Mucosa of descending colon (tissue), 3 donors: ENCODE results near the gene ZFAND3. TPM values are rescaled to one million over a fixed set of nuclear protein-coding genes. Genes with fewer than 3 reads are reported as not detected.
A peak's percentile ranks its signal among the peaks of the same experiment; 100 is the strongest.
"Not testable (repeated sequence)": the region's sequence is repeated elsewhere in the genome, so short reads cannot be mapped to it uniquely, and the experiment has no call there.

Experiments used
- ATAC-seq: fragments of 200-7000 bp; cut with Tn5 transposase; one replicate; pipeline ENCODE4 v1.9.1; 2020; ENCODE audit warnings: mild to moderate bottlenecking, moderate library complexity
- DNase-seq, 3 donors: peaks; one replicate each; pipeline ENCODE4 v3.0.0-alpha.2; 2020
- H3K36me3 ChIP-seq: fragments of 200-600 bp; one replicate; pipeline ENCODE4 v1.8.0; 2021; ENCODE audit warnings: low read depth, mild to moderate bottlenecking
- H3K4me1 ChIP-seq: fragments of 200-600 bp; one replicate; pipeline ENCODE4 v1.8.0; 2021; ENCODE audit warnings: low read depth, mild to moderate bottlenecking
- H3K4me3 ChIP-seq: fragments of 200-600 bp; one replicate; pipeline ENCODE4 v1.8.0; 2021; ENCODE audit warnings: mild to moderate bottlenecking
- H3K9me3 ChIP-seq: fragments of 200-600 bp; one replicate; pipeline ENCODE4 v1.8.0; 2021; ENCODE audit warnings: mild to moderate bottlenecking
- intact Hi-C, 2 donors: fragments of 100-400 bp; cut with DNase I in 1 of 2; cut with micrococcal nuclease in 1 of 2; formaldehyde crosslinking; loops; one replicate each; pipeline versions ENCODE4 v1.11.0 to v1.11.1; 2022; cut with DNase I, micrococcal nuclease
- total RNA-seq, 3 donors: library from RNA; stranded (reverse); fragmentation: NEBNext Ultra II Directional in 2 of 3; extraction: Animal tissue kit (Norgen Biotek cat#: 25700) in 2 of 3; gene quantifications; one replicate each; pipeline versions ENCODE4 v1.2.1 to v1.2.4, GENCODE V29; 2021 to 2023
- TF ChIP-seq, protein P1 (sequence below): fragments of 200-600 bp; IDR thresholded peaks from one replicate; pipeline ENCODE4 v1.8.0; 2022; ENCODE audit warnings: antibody characterized with exemption, mild to moderate bottlenecking
- donor health status: DM: no; HTN: no; CAD: no; lungs with moderate emphysema.
- donor health status: DM: no; HTN: no; CAD: no.
- donor health status: DM: no; HTN: yes; CAD: no.

The ZFAND3 gene
- total RNA-seq, 3 donors from 2014 or later = 63.9 to 84.0 (median 82.2) TPM

DNA sequence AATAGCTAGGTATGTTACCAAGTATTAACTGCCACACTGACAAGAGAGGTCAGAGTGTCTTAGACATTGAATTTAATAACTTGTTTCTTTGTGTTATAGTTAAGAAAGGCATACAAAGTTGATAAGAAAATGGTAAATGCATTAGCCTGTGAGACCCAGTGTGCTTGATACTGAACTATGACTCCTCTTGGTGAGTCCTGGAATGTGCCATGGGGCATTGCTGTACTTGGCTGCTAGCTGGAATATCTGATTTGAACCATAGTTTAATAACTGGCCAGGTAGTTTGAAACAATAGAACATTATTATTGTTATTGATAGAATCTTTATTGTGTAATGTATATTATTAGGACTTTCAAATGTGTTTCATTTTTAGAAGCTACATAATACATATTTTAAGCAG is 70.0 kb downstream of the ZFAND3 start:
- H3K4me1 ChIP-seq = no peaks in the 10 kb centered on the region
- H3K36me3 ChIP-seq = no peaks in the 10 kb centered on the region
- H3K9me3 ChIP-seq = no peaks in the 10 kb centered on the region
- TF ChIP-seq, protein P1, sequence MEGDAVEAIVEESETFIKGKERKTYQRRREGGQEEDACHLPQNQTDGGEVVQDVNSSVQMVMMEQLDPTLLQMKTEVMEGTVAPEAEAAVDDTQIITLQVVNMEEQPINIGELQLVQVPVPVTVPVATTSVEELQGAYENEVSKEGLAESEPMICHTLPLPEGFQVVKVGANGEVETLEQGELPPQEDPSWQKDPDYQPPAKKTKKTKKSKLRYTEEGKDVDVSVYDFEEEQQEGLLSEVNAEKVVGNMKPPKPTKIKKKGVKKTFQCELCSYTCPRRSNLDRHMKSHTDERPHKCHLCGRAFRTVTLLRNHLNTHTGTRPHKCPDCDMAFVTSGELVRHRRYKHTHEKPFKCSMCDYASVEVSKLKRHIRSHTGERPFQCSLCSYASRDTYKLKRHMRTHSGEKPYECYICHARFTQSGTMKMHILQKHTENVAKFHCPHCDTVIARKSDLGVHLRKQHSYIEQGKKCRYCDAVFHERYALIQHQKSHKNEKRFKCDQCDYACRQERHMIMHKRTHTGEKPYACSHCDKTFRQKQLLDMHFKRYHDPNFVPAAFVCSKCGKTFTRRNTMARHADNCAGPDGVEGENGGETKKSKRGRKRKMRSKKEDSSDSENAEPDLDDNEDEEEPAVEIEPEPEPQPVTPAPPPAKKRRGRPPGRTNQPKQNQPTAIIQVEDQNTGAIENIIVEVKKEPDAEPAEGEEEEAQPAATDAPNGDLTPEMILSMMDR = no peak
- intact Hi-C loops = no loop called here
- no peak for DNase-seq
- no peak overlapping the region for H3K4me3 ChIP-seq
- no peak for ATAC-seq

DNA sequence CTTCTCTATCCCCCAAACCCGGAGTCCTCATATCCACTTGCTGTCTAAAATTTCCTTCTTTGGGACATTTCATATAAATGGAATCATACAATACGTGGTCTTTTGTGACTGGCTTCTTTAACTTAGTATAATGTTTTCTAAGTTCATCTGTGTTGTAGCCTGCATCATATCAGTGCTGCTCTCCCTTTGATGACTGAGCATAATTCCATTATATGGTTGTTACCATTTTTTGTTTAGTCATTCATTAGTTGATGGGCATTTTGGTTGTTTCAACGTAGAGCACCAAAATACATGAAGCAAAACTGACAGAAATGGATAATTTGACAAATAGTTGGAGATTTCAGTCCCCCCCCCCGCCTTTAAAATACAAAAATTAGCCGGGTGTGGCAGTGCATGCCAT is 71.5 kb downstream of the ZFAND3 start:
- Histone ChIP-seq H3K4me3 (no peak overlapping the region), H3K4me1 (no peaks in the 10 kb centered on the region), H3K36me3 (no peaks in the 10 kb centered on the region), H3K9me3 (no peaks in the 10 kb centered on the region)
- intact Hi-C loops = no loop called here
- TF ChIP-seq, protein P1 = no peak
- ATAC-seq (no peak), DNase-seq (no peak)

DNA sequence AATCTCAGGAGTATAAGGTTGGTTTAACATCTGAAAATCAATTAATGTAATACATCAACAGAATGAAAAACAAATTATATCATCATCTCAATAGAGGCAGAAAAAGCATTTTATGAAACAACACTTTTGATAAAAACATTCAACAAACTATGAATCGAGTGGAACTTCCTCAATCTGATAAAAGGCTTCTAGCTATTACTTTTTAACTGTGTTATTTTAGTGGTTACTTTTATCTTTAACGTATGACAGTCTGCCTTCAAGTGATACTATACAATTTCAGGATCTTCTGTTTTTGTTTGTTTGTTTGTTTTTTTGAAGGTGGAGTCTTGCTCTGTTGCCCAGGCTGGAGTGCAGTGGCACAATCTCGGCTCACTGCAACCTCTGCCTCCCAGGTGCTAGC is 73.7 kb downstream of the ZFAND3 start:
- TF ChIP-seq, protein P1 = no peak
- Histone ChIP-seq H3K4me3 (no peak overlapping the region), H3K36me3 (no peaks in the 10 kb centered on the region), H3K4me1 (peaks cover 10% of the 10 kb centered on the region), H3K9me3 (no peaks in the 10 kb centered on the region)
- no peak for DNase-seq
- intact Hi-C loops = no loop called here
- ATAC-seq = no peak

DNA sequence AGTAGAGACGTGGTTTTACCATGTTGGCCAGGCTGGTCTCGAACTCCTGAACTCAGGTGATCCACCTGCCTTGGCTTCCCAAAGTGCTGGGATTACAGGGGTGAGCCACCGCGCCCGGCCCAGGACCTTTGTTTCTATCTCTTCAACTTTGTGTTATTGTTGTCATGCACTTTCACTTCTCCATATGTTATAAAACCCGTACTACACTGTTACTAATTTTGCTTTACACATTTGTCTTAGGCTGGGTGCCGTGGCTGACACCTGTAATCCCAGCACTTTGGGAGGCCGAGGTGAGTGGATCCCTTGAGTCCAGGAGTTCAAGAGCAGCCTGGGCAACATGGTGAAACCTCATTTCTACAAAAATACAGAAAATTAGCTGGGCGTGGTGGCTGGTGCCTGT is 74.2 kb downstream of the ZFAND3 start:
- DNase-seq, H3K9me3 ChIP-seq, H3K4me3 ChIP-seq, H3K36me3 ChIP-seq, intact Hi-C loops, ATAC-seq: not testable (repeated sequence)
- H3K4me1 ChIP-seq = peaks cover 10% of the 10 kb centered on the region

DNA sequence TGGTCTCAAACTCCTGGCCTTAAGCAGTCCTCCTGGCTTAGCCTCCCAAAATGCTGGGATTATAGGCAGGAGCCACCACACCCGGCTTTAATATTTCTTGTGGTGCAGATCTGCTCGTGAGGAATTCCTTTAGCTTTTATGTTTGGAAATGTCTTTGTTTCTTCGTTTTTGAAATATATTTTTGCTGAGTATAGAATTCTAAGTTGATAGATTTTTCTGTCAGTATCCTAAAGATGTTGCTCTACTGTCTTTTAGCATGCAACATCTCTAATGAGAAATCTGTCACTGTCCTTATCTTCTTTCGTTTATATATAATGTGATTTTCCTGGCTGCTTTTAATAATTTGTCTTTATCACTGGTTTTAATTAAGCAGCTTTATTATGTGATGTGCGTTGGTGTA is 75.1 kb downstream of the ZFAND3 start:
- H3K36me3 ChIP-seq = no peaks in the 10 kb centered on the region
- TF ChIP-seq, protein P1 = no peak
- peaks cover 10% of the 10 kb centered on the region for H3K4me1 ChIP-seq
- ATAC-seq = no peak
- no peaks in the 10 kb centered on the region for H3K9me3 ChIP-seq
- no peak for DNase-seq
- intact Hi-C loops = no loop called here
- H3K4me3 ChIP-seq = no peak overlapping the region

DNA sequence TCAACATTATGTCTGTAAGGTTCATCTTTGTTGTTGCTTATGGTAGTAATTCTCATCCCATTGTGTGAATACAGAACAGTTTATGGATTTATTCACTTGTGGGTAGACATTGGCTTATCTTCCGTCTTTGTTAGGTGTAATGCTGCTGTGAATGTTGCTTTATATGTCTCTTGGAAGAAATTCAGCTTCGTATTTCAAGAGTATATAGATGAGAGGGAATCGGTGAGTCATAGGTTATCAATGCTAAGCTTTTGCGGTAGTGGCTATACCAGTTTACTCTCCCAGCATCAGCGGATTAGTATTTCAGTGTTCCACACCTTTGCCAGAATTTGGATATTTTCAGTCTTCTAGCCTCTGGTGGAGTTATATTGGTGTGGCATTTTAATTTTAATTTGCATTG is 77.8 kb downstream of the ZFAND3 start:
- H3K36me3 ChIP-seq = no peaks in the 10 kb centered on the region
- DNase-seq (no peak), ATAC-seq (peak; percentile 34)
- H3K4me3 ChIP-seq = no peak overlapping the region
- TF ChIP-seq, protein P1 = no peak
- H3K4me1 ChIP-seq = peaks cover 10% of the 10 kb centered on the region
- intact Hi-C loops = no loop called here
- no peaks in the 10 kb centered on the region for H3K9me3 ChIP-seq
